ENCODE measurements around the gene SOS1.
A peak's percentile ranks its signal among the peaks of the same experiment; 100 is the strongest.

The SOS1 gene

GRCh38 chr2:39120521-39120770 lies 405 bp downstream of the SOS1 start:
- H3K4me1 ChIP-seq (ENCODE audit: control insufficient read depth, insufficient read depth, low read length), result peaks cover 8% of the 10 kb centered on the region
- peak overlapping the region; percentile 83 for H3K4me3 ChIP-seq (ENCODE audit: low read depth, low read length)
- CTCF ChIA-PET, result interaction anchor here (1.1 to 5.2 kb wide), 3 partner anchors 61 to 114 kb away, joined by 3 to 33 read pairs (median 14); no protein-coding TSS in a partner anchor
- TF ChIP-seq ZNF214 (tag by site-specific recombination; IDR thresholded peaks at IDR 0.05; ENCODE audit: borderline replicate concordance) (no peak), ZSCAN30 (tag by site-specific recombination; IDR thresholded peaks at IDR 0.05) (no peak), GLI4 (tag by site-specific recombination; IDR thresholded peaks at IDR 0.05) (no peak), KLF17 (tag by site-specific recombination; IDR thresholded peaks at IDR 0.05) (no peak), ZSCAN4 (tag by site-specific recombination; IDR thresholded peaks at IDR 0.05) (no peak), ZNF645 (tag by site-specific recombination; IDR thresholded peaks at IDR 0.05) (no peak), ZNF654 (tag by site-specific recombination; IDR thresholded peaks at IDR 0.05; ENCODE audit: low read depth) (no peak), SCRT1 (tag by site-specific recombination; IDR thresholded peaks at IDR 0.05; ENCODE audit: borderline replicate concordance) (no peak), ZNF791 (tag by site-specific recombination; IDR thresholded peaks at IDR 0.05) (no peak), SCRT2 (tag by site-specific recombination; IDR thresholded peaks at IDR 0.05) (no peak), ZNF175 (tag by site-specific recombination; IDR thresholded peaks at IDR 0.05) (no peak), INSM2 (tag by site-specific recombination; IDR thresholded peaks at IDR 0.05) (no peak), ZBTB26 (tag by site-specific recombination; optimal IDR thresholded peaks at IDR 0.05) (no peak), WT1 (tag by site-specific recombination; IDR thresholded peaks at IDR 0.05) (no peak), MZF1 (tag by site-specific recombination; IDR thresholded peaks at IDR 0.05; ENCODE audit: borderline replicate concordance) (no peak), ZSCAN16 (tag by site-specific recombination; IDR thresholded peaks at IDR 0.05) (no peak)
- H3K27ac ChIP-seq (ENCODE audit: extremely low read depth, low read depth, low read length), result peak overlapping the region; percentile 86
- peaks cover 4 to 11% of the 10 kb centered on the region in 2 experiments; a peak in 2 of 3 replicates for H3K36me3 ChIP-seq (ENCODE audit: control insufficient read depth in 2 of 2, insufficient read depth in 1 of 2, low read length in 2 of 2)
- H3K9me3 ChIP-seq (ENCODE audit: control insufficient read depth, insufficient read depth, low read depth, low read length), result no peaks in the 10 kb centered on the region
- POLR2A ChIA-PET, result interaction anchor here (0.8 to 1.3 kb wide), 10 partner anchors 9 to 576 kb away, joined by 3 to 8 read pairs (median 4); partner anchors contain the start of gene SRSF7

- H3K36me3 ChIP-seq (ENCODE audit: control insufficient read depth in 2 of 2, insufficient read depth in 1 of 2, low read length in 2 of 2), result peaks cover 4 to 11% of the 10 kb centered on the region in 2 experiments; a peak in 2 of 3 replicates
- H3K4me1 ChIP-seq (ENCODE audit: control insufficient read depth, insufficient read depth, low read length), result peaks cover 8% of the 10 kb centered on the region
- ChIA-PET CTCF (interaction anchor here (1.1 to 5.2 kb wide), 4 partner anchors 58 to 115 kb away, joined by 3 to 33 read pairs (median 9); no protein-coding TSS in a partner anchor), POLR2A (interaction anchor here (1.0 to 1.3 kb wide), 7 partner anchors 9 to 577 kb away, joined by 3 to 8 read pairs (median 5); partner anchors contain the start of gene SRSF7)
- peak overlapping the region; percentile 83 for H3K4me3 ChIP-seq (ENCODE audit: low read depth, low read length)
- H3K9me3 ChIP-seq (ENCODE audit: control insufficient read depth, insufficient read depth, low read depth, low read length), result no peaks in the 10 kb centered on the region
- H3K27ac ChIP-seq (ENCODE audit: extremely low read depth, low read depth, low read length), result peak overlapping the region; percentile 86
- TF ChIP-seq PBX3 (CRISPR knock-in tag; IDR thresholded peaks at IDR 0.05), result no peak
- TF ChIP-seq ZNF623 (tag by site-specific recombination; IDR thresholded peaks at IDR 0.05), result no peak
- no peak for TF ChIP-seq ZNF211 (tag by site-specific recombination; IDR thresholded peaks at IDR 0.05; ENCODE audit: low read depth)
- no peak for TF ChIP-seq INSM2 (tag by site-specific recombination; IDR thresholded peaks at IDR 0.05)
- peak; percentile 51 for TF ChIP-seq KLF8 (tag by site-specific recombination; IDR thresholded peaks at IDR 0.05)
- no peak for TF ChIP-seq ZNF777 (tag by site-specific recombination; IDR thresholded peaks at IDR 0.05; ENCODE audit: borderline replicate concordance)
- TF ChIP-seq ZNF292 (tag by site-specific recombination; IDR thresholded peaks at IDR 0.05; ENCODE audit: borderline replicate concordance, low read depth), result no peak
Observed at GRCh38 chr2:39119732-39120520, 925 bp downstream of the SOS1 start.
